K562 (cell line): ENCODE measurements around the gene CCDC78. TPM values are rescaled to one million over a fixed set of nuclear protein-coding genes. Genes with fewer than 3 reads are reported as not detected.

Experiments used
- BHLHE40 ChIP-seq: IDR thresholded peaks from 2 replicates; pipeline ENCODE4 v1.6.1; 2011; ENCODE audit warnings: low read length, improper control_type of control experiment
- COPS2 ChIP-seq: fragments of 450-650 bp; conservative IDR thresholded peaks from 2 replicates; pipeline ENCODE4 v1.6.1; 2016; ENCODE audit warnings: mild to moderate bottlenecking, moderate library complexity
- CTCFL ChIP-seq: IDR thresholded peaks from 2 replicates; pipeline ENCODE4 v1.6.1; 2011; ENCODE audit warnings: borderline replicate concordance, low read depth, mild to moderate bottlenecking, moderate library complexity, low read length; ENCODE audit not compliant: insufficient read depth, poor library complexity, severe bottlenecking
- EGR1 ChIP-seq: fragments of 450-650 bp; conservative IDR thresholded peaks from 2 replicates; pipeline ENCODE4 v1.6.1; 2017; ENCODE audit warnings: mild to moderate bottlenecking
- ETV1 ChIP-seq: fragments of 450-650 bp; conservative IDR thresholded peaks from 2 replicates; pipeline ENCODE4 v1.6.1; 2016; ENCODE audit warnings: missing genetic modification characterization, control low read depth, low read depth, missing compliant biosample characterization
- HMGXB4 ChIP-seq: sonication (generic); formaldehyde crosslinking; IDR thresholded peaks from 2 replicates; pipeline ENCODE4 v1.8.1; 2023; ENCODE audit warnings: mild to moderate bottlenecking, missing genetic modification reagents
- MAX ChIP-seq: sonication (generic); formaldehyde crosslinking; IDR thresholded peaks from 2 replicates; pipeline ENCODE4 v1.9.0; 2022; ENCODE audit warnings: mild to moderate bottlenecking, missing genetic modification reagents
- NR1H2 ChIP-seq: sonication (generic); formaldehyde crosslinking; IDR thresholded peaks from 2 replicates; pipeline ENCODE4 v1.4.0; 2020; ENCODE audit warnings: mild to moderate bottlenecking, missing genetic modification reagents
- SRSF1 ChIP-seq: fragments of 200-400 bp; formaldehyde crosslinking; IDR thresholded peaks from 2 replicates; pipeline ENCODE4 v1.6.1; 2017; ENCODE audit warnings: mild to moderate bottlenecking, low read depth, low read length, moderate library complexity
- TAF1 ChIP-seq: IDR thresholded peaks from 2 replicates; pipeline ENCODE4 v1.6.1; 2011; ENCODE audit warnings: mild to moderate bottlenecking, low read length, moderate library complexity; ENCODE audit not compliant: insufficient read depth, control insufficient read depth, severe bottlenecking; ENCODE audit errors: extremely low read depth
- TARDBP ChIP-seq: fragments of 450-650 bp; IDR thresholded peaks from 2 replicates; pipeline ENCODE4 v1.6.1; 2016
- TFAP4 ChIP-seq: sonication (generic); formaldehyde crosslinking; IDR thresholded peaks from 2 replicates; pipeline ENCODE4 v1.8.0; 2022; ENCODE audit warnings: missing genetic modification reagents, mild to moderate bottlenecking, moderate library complexity, borderline replicate concordance
- ZEB2 ChIP-seq: fragments of 450-650 bp; IDR thresholded peaks from 2 replicates; pipeline ENCODE4 v1.6.1; 2016
- ZFPM2 ChIP-seq: fragments of 250-450 bp; sonication (Bioruptor Pico); IDR thresholded peaks from 2 replicates; pipeline ENCODE4 v1.5.1; 2022; ENCODE audit warnings: mild to moderate bottlenecking
- ZNF592 ChIP-seq: fragments of 450-650 bp; IDR thresholded peaks from 2 replicates; pipeline ENCODE4 v1.6.1; 2017; ENCODE audit warnings: antibody characterized with exemption, mild to moderate bottlenecking
- polyA plus RNA-seq, 8 experiments: library from polyadenylated mRNA; depleted of rRNA in 4 of 8; stranded (reverse) in 5 of 8; unstranded in 3 of 8; fragments of >200 nt; fragmentation: Nextera tagmentation in 2 of 8; fragmentation: Illumina TruSeq in 1 of 8; extraction: Ambion mirVana in 2 of 8; extraction: Trizol in 1 of 8; gene quantifications; 2 replicates each; pipeline versions ENCODE4 v1.2.1 to v1.2.3, GENCODE V29; 2011 to 2014; ENCODE audit warnings: inconsistent platforms in 1 of 8, missing spikeins in 1 of 8
- total RNA-seq, 7 experiments: library from RNA; depleted of rRNA in 6 of 7; stranded (reverse); fragments of >200 nt in 6 of 7; fragmentation: Illumina TruSeq in 2 of 7; extraction: Trizol in 2 of 7; gene quantifications; 2 replicates each; pipeline versions ENCODE4 v1.2.1 to v1.2.3, GENCODE V29; 2011 to 2021; ENCODE audit warnings: low replicate concordance in 1 of 7

CCDC78 gene
- total and polyA plus RNA-seq, 9 of the 15 experiments (the other 6 are each of a cell fraction or from before 2014, with no cell fraction given), result 0.24 to 17.7 (median 2.9) TPM

GRCh38 chr16:720447-720989 is 5.7 kb downstream of the CCDC78 start (continued):
- TF ChIP-seq TAF1 (peak; percentile 14), CTCFL (peak; percentile 84), BHLHE40 (peak; percentile 81; the same call in 1 of the 2 replicates), ZEB2 (0 out of 2 replicates have a peak, but pooled peaks have one; percentile 31), SRSF1 (no peak), TFAP4 (peak; percentile 61), ZNF592 (no peak), COPS2 (no peak), HMGXB4 (CRISPR knock-in tag) (0 out of 2 replicates have a peak, but pooled peaks have one; percentile 42), MAX (CRISPR knock-in tag) (peak; percentile 52; the same call in 1 of the 2 replicates), TARDBP (no peak), ZFPM2 (CRISPR knock-in tag) (no peak), EGR1 (peak; percentile 60), NR1H2 (CRISPR knock-in tag) (no peak), ETV1 (tag) (peak; percentile 52; the same call in 1 of the 2 replicates)
